Measurements from ENCODE around the gene THRAP3. TPM values are rescaled to one million over a fixed set of nuclear protein-coding genes. Genes with fewer than 3 reads are reported as not detected.
A peak's percentile ranks its signal among the peaks of the same experiment; 100 is the strongest.

Gene THRAP3
- total RNA-seq, 1 donor, result 127 TPM

DNA sequence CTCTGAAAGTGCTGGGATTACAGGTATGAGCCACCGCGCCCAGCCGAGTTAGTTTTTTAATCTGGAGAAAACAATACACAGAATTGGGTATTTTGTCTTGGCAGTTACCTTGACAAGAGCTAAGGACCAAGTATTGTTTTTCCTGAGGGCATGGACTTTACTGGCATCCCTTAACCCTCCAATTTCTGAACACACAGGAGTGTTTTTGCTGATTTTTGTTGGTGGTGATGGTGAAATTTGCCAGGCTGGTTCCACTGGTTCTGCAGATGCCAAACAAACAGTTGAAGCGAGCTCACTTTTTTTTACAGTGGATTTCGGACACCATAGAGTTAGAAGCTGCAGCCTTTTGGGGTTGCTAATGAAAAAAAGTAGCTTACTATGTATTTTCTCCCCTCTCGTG lies 44.7 kb downstream of the THRAP3 start:
- Histone ChIP-seq H3K36me3 (ENCODE audit: insufficient read depth, low read length) (peaks cover 37% of the 10 kb centered on the region), H3K27ac (ENCODE audit: low read depth, low read length) (no peak overlapping the region), H2AFZ (ENCODE audit: low read length) (no peak overlapping the region), H3K9me3 (ENCODE audit: low read depth, low read length) (no peaks in the 10 kb centered on the region), H3K4me3 (ENCODE audit: insufficient read depth, low read length) (no peak overlapping the region), H4K20me1 (ENCODE audit: insufficient read depth, low read length) (peaks cover 19% of the 10 kb centered on the region), H3K4me2 (ENCODE audit: insufficient read depth, low read length) (no peak overlapping the region), H3K27me3 (ENCODE audit: insufficient read depth, low read length) (no peaks in the 10 kb centered on the region), H3K79me2 (ENCODE audit: insufficient read depth, low read length) (peaks cover 93% of the 10 kb centered on the region), H3K4me1 (ENCODE audit: insufficient read depth, low read length) (peaks cover 2% of the 10 kb centered on the region)
- TF ChIP-seq, protein P1, sequence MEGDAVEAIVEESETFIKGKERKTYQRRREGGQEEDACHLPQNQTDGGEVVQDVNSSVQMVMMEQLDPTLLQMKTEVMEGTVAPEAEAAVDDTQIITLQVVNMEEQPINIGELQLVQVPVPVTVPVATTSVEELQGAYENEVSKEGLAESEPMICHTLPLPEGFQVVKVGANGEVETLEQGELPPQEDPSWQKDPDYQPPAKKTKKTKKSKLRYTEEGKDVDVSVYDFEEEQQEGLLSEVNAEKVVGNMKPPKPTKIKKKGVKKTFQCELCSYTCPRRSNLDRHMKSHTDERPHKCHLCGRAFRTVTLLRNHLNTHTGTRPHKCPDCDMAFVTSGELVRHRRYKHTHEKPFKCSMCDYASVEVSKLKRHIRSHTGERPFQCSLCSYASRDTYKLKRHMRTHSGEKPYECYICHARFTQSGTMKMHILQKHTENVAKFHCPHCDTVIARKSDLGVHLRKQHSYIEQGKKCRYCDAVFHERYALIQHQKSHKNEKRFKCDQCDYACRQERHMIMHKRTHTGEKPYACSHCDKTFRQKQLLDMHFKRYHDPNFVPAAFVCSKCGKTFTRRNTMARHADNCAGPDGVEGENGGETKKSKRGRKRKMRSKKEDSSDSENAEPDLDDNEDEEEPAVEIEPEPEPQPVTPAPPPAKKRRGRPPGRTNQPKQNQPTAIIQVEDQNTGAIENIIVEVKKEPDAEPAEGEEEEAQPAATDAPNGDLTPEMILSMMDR (IDR thresholded peaks at IDR 0.05; ENCODE audit: extremely low read depth, low read depth, low read length), result no peak
- DNase-seq (ENCODE audit: insufficient read length, low spot score, missing footprints), result no peak

DNA sequence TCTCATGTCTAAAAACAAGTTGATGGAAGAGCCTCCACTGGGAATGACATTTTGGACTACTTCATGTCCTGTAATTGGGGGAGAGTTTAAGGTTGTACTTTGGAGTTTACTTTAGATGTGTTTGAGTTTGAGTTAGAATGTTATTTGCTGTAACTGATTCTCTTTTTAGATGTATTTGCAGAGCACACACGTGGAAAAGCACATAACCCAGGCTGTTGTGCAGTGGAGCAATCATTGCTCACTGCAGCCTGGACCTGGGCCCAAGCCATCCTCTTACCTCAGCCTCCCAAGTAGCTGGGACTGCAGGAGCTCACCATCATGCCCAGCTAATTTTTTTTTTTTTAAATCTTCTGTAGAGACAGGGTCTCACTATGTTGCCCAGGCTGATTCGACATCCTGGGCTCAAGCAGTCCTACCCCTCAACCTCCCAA lies 45.2 kb downstream of the THRAP3 start:
- DNase-seq (ENCODE audit: insufficient read length, low spot score, missing footprints), result no peak
- Histone ChIP-seq H3K4me1 (ENCODE audit: insufficient read depth, low read length) (peaks cover 2% of the 10 kb centered on the region), H3K36me3 (ENCODE audit: insufficient read depth, low read length) (peaks cover 35% of the 10 kb centered on the region), H3K27ac (ENCODE audit: low read depth, low read length) (no peak overlapping the region), H3K79me2 (ENCODE audit: insufficient read depth, low read length) (peaks cover 93% of the 10 kb centered on the region), H3K9me3 (ENCODE audit: low read depth, low read length) (no peaks in the 10 kb centered on the region), H4K20me1 (ENCODE audit: insufficient read depth, low read length) (peaks cover 19% of the 10 kb centered on the region), H3K4me3 (ENCODE audit: insufficient read depth, low read length) (no peak overlapping the region), H3K4me2 (ENCODE audit: insufficient read depth, low read length) (no peak overlapping the region), H2AFZ (ENCODE audit: low read length) (no peak overlapping the region), H3K27me3 (ENCODE audit: insufficient read depth, low read length) (no peaks in the 10 kb centered on the region)
- TF ChIP-seq, protein P1 (IDR thresholded peaks at IDR 0.05; ENCODE audit: extremely low read depth, low read depth, low read length), result no peak

DNA sequence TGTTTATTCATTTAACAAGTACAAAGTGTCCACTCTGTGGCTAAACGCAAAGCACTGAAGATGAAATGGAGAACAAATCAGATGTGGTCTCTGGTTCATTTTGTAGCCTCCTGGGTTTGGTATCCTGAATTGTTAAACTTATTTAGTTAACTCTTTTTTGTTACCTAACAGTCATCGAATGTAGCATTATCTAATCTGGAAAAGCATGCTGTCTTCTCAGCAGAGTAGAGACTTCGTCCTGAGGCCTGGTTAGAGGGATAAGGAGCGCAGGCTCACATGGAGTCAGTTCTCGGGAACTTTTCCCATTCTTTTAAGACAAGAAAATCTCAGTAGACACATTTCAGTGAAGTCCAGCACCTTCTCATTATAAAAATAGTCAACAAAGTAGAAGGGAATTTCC lies 48.8 kb downstream of the THRAP3 start:
- no peak overlapping the region for H3K4me3 ChIP-seq (ENCODE audit: insufficient read depth, low read length)
- peaks cover 29% of the 10 kb centered on the region for H3K36me3 ChIP-seq (ENCODE audit: insufficient read depth, low read length)
- peaks cover 9% of the 10 kb centered on the region for H4K20me1 ChIP-seq (ENCODE audit: insufficient read depth, low read length)
- no peaks in the 10 kb centered on the region for H3K27me3 ChIP-seq (ENCODE audit: insufficient read depth, low read length)
- H3K79me2 ChIP-seq (ENCODE audit: insufficient read depth, low read length), result peaks cover 90% of the 10 kb centered on the region
- no peak overlapping the region for H3K27ac ChIP-seq (ENCODE audit: low read depth, low read length)
- no peak overlapping the region for H3K4me2 ChIP-seq (ENCODE audit: insufficient read depth, low read length)
- no peaks in the 10 kb centered on the region for H3K4me1 ChIP-seq (ENCODE audit: insufficient read depth, low read length)
- no peak overlapping the region for H2AFZ ChIP-seq (ENCODE audit: low read length)
- no peaks in the 10 kb centered on the region for H3K9me3 ChIP-seq (ENCODE audit: low read depth, low read length)
- peak; percentile 23 for DNase-seq (ENCODE audit: insufficient read length, low spot score, missing footprints)
- TF ChIP-seq, protein P1 (IDR thresholded peaks at IDR 0.05; ENCODE audit: extremely low read depth, low read depth, low read length), result no peak

GRCh38 chr1:36274201-36274600 lies 50.0 kb downstream of the THRAP3 start:
- no peak for DNase-seq (ENCODE audit: insufficient read length, low spot score, missing footprints)
- H2AFZ ChIP-seq (ENCODE audit: low read length), result no peak overlapping the region
- peaks cover 6% of the 10 kb centered on the region for H3K4me1 ChIP-seq (ENCODE audit: insufficient read depth, low read length)
- no peak overlapping the region for H3K27ac ChIP-seq (ENCODE audit: low read depth, low read length)
- H3K27me3 ChIP-seq (ENCODE audit: insufficient read depth, low read length), result no peaks in the 10 kb centered on the region
- H3K79me2 ChIP-seq (ENCODE audit: insufficient read depth, low read length), result peaks cover 88% of the 10 kb centered on the region
- no peak overlapping the region for H3K4me2 ChIP-seq (ENCODE audit: insufficient read depth, low read length)
- peaks cover 29% of the 10 kb centered on the region for H3K36me3 ChIP-seq (ENCODE audit: insufficient read depth, low read length)
- H3K4me3 ChIP-seq (ENCODE audit: insufficient read depth, low read length), result no peak overlapping the region
- no peaks in the 10 kb centered on the region for H3K9me3 ChIP-seq (ENCODE audit: low read depth, low read length)
- TF ChIP-seq, protein P1 (IDR thresholded peaks at IDR 0.05; ENCODE audit: extremely low read depth, low read depth, low read length), result no peak
- peaks cover 16% of the 10 kb centered on the region for H4K20me1 ChIP-seq (ENCODE audit: insufficient read depth, low read length)
